Measurements from ENCODE around the gene PIEZO1. TPM values are rescaled to one million over a fixed set of nuclear protein-coding genes. Genes with fewer than 3 reads are reported as not detected.

The PIEZO1 gene
- polyA plus RNA-seq, 4 donors = 25.6 to 46.9 (median 36.0) TPM

DNA sequence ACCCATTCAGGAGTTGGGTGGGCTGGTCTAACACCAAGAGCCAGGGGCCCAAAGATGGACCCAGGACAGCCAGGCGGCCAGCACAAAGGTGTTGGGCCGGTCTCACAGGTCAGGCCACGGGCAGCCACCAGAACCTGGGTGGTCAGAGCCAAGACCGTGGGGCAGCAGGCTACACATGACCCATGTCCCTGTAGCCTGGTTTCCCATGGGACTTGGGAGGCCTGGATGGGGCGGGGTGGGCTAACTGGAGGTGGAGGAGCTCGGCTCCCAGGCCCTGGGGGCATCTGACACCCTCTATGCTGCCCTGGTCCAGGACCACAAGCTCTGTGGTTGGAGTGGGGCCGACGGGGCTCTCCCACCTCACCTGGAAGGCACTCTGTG, 61.5 kb downstream of the PIEZO1 start:
- DNase-seq (ENCODE audit: low read depth in 4 of 4, low spot score in 3 of 4) = no peak

GRCh38 chr16:88722784-88723506, 62.1 kb downstream of the PIEZO1 start:
- DNase-seq (ENCODE audit: low read depth in 4 of 4, low spot score in 3 of 4) = no peak

- no peak for DNase-seq (ENCODE audit: low read depth in 4 of 4, low spot score in 3 of 4)
Measured at GRCh38 chr16:88721815-88722755, 62.9 kb downstream of the PIEZO1 start.

DNA sequence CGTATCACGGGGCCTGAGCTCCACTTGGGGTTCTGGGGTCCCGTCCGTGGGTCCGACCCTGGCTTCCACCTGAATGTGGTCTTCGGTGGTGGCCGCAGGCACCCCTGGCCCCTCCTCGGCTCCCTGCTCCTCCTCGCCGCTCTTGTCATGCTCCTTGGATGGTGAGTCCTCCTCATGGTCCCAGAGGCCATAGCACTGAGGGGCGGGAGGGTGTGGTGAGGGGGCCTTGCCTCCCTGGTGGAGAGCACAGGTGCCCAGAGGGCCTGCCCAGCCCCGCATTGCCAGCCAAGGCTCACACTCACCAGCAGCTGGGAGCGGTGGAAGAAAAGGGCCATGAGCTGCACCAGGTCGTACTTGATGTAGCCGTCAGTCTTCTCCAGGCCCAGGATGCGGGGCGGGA, 63.8 kb downstream of the PIEZO1 start:
- DNase-seq (ENCODE audit: low read depth in 4 of 4, low spot score in 3 of 4) = no peak

GRCh38 chr16:88720396-88720970, 64.5 kb downstream of the PIEZO1 start:
- DNase-seq (ENCODE audit: low read depth in 4 of 4, low spot score in 3 of 4) = no peak

DNA sequence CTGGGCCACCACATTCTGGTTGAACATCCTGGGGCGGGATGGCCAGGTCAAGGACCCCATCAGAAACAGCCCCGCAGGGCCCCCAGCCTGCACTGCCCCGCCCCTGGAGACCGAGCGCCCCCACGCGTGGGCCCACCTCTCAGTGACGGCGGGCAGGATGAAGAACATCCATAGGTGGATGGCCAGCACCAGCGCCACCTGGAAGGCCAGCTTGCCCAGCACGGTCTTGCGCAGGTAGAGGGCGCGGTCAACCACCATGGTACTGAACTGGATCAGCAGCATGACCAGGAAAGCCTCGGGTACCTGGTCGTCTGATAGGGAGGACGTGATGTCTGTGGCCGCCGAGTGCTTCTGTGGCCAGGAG, 65.1 kb downstream of the PIEZO1 start:
- DNase-seq (ENCODE audit: low read depth in 4 of 4, low spot score in 3 of 4) = no peak

DNA sequence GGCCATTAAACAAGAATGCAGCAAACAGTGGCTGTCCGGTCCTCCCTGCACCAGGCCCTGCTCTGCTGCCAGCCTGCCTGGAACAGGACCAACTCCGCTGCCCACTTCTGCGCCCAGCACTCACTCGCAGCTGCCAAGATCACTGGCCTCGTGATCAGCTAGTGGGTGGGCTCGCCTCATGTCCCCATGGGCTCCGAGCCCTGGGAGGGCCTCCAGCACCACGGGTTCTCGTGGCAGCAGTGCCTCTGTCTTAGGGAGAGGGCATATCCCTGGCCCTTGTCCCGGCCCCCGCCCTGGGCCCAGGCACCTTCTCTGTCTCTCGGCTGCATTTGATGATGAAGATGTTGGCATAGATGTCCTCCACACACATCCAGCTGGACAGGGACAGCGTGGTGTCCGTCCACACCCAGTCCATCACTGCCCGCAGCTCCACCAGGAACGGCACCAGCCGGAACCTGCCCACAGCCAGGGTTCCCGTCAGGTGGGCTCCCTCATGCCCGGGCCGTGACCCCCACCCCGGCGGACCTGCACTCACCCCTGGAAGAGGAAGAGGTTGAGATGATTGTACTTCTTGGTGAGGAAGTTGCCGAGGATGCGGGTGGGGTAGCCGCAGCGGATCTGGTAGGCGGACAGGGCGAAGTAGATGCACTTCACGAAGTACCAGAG, 65.6 kb downstream of the PIEZO1 start:
- no peak for DNase-seq (ENCODE audit: low read depth in 4 of 4, low spot score in 3 of 4)

DNA sequence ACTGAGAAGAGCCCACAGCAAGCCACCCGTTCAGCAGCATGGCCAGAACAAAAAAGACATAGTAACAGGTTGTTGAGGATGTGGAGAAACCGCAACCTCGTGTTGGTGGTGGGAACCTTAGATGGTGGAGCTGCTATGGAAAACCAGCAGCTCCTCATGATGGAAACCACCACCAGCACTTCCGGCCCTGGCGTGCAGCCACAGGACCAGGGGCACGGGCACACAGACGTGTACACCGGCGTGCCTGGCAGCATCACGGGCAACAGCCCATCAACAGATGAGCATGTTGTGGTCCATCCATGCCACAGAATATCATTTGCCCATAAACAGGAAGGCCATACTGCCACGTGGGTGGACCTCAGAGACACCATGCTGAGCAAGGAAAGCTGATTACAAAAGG, 66.8 kb downstream of the PIEZO1 start:
- no peak for DNase-seq (ENCODE audit: low read depth in 4 of 4, low spot score in 3 of 4)

DNA sequence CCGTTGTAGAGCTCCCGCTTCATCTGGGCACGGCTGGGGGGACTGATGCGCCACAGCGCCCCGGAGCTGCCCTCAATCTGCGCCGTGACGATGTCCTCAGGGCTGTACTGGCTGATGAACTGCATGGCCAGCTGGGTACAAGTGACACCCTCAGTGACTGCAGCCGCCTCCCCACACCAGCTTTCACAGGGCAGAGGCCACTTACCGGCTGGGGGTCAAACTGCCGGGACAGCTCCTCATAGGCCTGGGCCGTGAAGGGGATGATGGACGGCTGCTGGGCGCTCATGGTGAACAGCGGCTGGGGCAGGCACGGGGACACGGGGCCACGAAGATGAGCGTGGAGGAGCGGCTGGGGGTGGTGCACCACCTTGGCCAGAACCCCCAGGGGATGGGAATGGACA, 68.4 kb downstream of the PIEZO1 start:
- DNase-seq (ENCODE audit: low read depth in 4 of 4, low spot score in 3 of 4) = no peak

GRCh38 chr16:88716201-88716600, 68.8 kb downstream of the PIEZO1 start:
- DNase-seq (ENCODE audit: low read depth in 4 of 4, low spot score in 3 of 4) = no peak

DNA sequence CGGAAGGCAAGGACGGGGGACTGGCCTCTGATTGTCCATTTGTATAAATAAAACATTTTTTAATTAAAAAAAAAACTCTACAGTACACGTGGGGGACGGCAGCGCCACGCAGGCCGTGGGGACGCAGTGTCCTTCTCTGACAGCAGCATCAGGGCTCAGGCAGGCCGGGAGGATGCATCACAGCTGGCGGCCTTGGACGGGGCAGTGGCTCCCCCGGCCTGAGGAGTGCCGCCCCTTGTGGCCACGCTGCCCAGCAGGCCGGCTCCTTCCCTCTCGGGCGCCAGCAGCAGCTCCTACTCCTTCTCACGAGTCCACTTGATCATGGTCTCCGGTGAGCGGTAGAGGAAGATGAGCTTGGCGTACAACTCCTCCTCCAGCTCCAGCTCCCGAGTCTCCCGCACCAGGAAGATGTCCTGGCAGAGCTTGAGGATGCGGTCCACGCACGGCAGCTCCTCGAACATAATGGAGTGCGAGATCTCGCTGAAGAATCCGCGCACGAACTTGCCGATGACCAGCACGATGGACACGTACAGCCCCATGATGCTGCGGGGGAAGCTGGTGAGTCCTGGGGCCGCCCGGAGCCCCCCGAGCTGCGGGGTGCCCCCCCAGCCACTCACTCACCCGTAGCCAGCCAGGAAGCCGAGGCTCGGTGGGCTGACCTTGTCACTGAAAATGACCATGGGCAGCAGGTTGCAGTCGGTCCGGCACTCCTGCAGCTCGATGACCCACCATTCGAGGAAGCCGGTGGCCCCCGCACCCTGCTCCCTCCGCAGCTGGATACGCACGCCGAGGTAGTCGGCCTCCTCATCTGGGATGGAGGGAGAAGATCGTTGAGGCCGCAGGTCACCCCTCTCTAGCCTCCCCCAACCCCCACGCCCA, 69.5 kb downstream of the PIEZO1 start:
- DNase-seq (ENCODE audit: low read depth in 4 of 4, low spot score in 3 of 4) = no peak

GRCh38 chr16:88714420-88715302, 70.4 kb downstream of the PIEZO1 start:
- DNase-seq (ENCODE audit: low read depth in 4 of 4, low spot score in 3 of 4) = no peak

GRCh38 chr16:88713568-88714419, 71.2 kb downstream of the PIEZO1 start:
- no peak for DNase-seq (ENCODE audit: low read depth in 4 of 4, low spot score in 3 of 4)

DNA sequence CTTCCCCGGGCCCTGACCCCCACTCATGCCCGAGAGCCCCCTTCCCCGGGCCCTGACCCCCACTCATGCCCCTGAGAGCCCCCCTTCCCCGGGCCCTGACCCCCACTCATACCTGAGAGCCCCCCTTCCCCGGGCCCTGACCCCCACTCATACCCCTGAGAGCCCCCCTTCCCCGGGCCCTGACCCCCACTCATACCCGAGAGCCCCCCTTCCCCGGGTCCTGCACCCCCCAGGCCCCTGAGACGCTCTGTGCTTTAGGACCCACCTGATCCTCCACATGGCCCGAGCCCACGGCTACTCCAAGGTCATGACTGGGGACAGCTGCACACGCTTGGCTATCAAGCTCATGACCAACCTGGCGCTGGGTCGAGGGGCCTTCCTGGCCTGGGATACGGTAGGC, 72.0 kb downstream of the PIEZO1 start:
- DNase-seq (ENCODE audit: low read depth in 4 of 4, low spot score in 3 of 4) = no peak

DNA sequence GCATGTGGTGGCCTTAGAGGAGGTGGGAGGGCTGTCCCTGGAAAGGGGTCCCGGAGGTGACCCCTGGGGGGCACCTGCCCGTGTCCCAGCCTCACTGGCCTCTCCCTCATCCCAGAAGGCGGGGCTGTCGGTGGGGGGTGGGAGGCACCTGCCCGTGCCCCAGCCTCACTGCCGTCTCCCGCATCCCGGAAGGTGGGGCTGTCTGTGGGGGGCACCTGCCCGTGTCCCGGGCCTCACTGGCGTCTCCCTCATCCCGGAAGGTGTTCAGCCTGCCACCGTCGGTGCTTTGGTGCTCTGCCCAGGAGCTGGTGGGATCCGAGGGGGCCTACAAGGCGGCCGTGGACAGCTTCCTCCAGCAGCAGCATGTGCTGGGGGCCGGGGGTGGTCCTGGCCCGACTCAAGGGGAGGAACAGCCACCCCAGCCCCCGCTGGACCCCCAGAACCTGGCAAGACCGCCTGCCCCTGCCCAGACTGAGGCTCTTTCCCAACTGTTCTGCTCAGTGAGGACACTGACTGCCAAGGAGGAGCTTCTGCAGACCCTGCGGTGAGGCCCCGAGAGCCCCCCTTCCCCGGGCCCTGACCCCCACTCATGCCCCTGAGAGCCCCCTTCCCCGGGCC, 72.5 kb downstream of the PIEZO1 start:
- DNase-seq (ENCODE audit: low read depth in 4 of 4, low spot score in 3 of 4) = no peak

- no peak for DNase-seq (ENCODE audit: low read depth in 4 of 4, low spot score in 3 of 4)
Measured at GRCh38 chr16:88711750-88712340, 73.2 kb downstream of the PIEZO1 start.

- no peak for DNase-seq (ENCODE audit: low read depth in 4 of 4, low spot score in 3 of 4)
Measured at GRCh38 chr16:88710556-88710955, 74.5 kb downstream of the PIEZO1 start.

Measured in left renal pelvis (tissue), 4 donors.